Stimulated activated CD8-positive, alpha-beta memory T cell treated with anti-CD3 and anti-CD28 coated beads, Interleukin-2, amount 100 ng/mL, for 1 hour (primary cell): ENCODE results near the gene PTPRH.
"Not testable (repeated sequence)": the region's sequence is repeated elsewhere in the genome, so short reads cannot be mapped to it uniquely, and the experiment has no call there.

ENCODE experiments used
- DNase-seq, 2 donors: peaks; one replicate each; pipeline ENCODE4 v3.0.0-alpha.2; 2020; ENCODE audit warnings: low read depth in 2 of 2

PTPRH gene

DNA sequence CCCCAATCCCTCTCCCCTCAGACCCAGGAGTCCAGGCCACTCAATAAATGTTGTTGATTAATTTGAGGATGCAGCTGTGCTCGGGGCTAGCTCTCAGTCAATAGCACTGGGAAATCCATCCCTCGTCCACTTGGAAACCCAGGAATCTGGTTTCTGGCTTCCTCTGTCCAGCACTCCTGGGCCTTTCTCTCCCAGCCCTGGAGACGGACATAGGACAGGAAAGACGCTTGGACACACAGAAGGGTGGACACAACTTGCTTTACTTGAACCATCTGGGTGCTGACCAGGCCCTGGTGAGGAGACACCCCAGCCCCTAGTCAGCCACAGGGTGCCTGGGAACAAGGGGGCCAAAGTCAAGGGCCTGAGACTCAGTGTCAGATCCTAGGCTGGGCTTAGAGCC lies 50.9 kb downstream of the PTPRH start:
- DNase-seq = no peak

DNA sequence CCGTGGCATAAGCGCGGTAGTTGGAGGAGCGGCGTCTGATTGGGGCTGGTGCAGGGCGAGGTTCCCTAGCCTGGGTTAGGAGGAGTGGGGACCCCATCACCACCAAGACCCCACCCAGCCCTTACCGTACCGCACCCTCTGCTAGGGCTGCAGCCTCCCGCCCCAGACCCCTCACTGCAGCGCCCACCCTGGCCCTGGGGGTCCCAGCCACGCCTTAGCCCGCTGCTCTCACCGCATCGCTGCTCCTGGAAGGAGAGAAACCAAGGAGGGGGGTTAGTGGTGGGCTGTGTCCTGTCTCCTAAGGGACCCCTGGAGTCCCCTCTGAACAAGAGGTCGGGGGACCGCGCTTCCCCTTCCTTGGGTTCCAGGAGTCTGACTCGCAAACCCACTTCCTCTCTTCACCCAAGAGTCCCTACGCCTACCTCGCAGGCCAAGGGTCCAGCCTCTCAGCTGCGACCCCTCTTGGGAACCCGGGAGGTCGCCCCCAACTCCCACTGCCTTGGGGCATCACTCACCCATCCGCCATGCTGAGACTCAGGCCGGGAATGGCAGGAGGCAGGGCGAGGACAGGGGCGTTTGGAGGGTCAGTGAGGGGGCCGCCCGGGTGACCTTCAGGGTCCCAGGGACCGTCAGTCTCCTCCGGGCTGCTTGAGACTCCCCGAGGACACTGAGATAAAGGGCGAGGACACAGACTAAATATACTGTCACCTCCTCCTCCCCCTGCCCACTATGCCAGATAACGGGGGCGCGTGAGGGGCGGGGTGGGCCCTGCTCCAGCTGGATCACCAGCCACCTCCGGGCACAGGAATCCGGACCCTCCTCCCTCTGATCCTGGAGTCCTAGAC lies 52.0 kb downstream of the PTPRH start, which contains the start of gene TNNI3:
TNNI3 (minus strand) TSS at position 669 of the 845 bp plus-strand sequence; CDS start at position 526, 143 bp downstream.
- DNase-seq = no peak

DNA sequence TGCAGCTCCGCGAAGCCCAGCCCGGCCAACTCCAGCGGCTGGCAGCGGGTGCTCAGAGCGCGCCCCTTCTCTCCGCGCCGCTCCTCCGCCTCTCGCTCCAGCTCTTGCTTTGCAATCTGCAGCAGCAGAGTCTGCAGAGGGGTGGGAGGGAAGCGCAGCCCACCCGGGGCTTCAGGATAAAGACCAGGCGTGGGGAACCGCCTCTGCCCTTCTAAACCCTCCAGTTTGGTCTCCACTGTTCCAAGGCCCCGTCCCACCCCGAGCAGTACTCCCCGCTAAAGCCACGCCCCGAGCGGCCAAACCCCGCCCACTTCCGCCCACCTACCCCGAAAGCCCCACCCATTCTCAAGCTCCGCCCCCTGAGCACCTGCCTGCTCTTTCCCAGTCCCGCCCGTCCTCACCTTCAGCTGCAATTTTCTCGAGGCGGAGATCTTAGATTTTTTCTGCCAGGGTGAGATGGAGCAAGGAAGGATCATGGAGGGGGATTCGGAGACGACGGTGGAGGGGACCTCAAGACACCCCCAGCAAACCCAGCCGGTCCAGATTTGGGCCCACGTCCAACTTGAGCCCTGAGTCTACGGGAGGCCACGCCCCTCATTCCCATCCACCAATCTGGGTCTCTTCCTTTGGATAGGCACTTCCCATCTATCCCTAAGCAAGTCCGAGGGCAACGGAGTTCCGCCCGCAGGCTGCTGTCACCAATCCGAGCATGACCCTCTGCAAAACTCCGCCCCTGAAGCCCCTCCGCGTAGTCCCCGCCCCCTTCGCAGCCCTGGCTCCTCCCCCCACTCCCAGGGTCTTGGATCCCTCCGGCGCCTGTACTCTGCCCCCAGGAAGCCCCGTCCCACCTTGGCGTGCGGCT lies 52.9 kb downstream of the PTPRH start:
- peak in 1 of 2 donors; percentile 16 for DNase-seq

DNA sequence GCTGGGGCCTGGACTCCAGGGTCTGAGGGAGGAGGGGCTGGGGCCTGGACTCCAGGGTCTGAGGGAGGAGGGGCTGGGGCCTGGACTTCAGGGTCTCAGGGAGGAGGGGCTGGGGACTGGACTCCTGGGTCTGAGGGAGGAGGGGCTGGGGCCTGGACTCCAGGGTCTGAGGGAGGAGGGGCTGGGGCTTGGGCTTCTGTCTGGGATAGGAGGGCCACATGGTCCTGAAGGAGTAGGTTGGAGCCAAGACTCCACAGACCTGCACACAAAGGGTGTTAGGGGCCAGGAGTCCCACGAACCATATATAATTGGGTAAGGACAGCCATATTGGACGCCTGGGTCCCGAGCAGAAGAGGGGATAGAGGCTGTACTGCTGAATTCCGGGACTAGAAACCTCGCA lies 53.5 kb downstream of the PTPRH start:
- not testable (repeated sequence) for DNase-seq

DNA sequence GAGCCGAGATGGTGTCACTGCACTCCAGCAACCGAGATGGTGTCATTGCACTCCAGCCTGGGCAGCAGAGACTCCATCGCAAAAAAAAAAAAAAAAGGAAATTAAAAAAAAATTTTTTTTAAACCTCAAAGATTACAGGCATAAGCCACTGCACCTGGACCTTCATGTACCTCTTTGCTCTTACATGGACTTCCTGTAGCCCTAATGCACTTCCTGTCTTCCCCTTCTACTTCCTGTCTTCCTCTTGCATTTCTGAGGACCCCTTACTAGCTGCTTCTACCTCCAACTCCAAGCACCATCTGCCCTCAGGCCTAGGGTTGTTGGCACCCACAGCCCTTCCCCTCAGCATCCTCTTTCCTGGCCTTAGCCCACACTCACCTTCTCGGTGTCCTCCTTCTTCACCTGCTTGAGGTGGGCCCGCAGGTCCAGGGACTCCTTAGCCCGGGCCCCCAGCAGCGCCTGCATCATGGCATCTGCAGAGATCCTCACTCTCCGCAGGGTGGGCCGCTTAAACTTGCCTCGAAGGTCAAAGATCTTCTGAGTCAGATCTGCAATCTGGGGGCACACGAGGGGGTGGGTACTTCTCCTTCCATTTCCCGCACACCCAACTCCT lies 55.5 kb downstream of the PTPRH start:
- DNase-seq = no peak

DNA sequence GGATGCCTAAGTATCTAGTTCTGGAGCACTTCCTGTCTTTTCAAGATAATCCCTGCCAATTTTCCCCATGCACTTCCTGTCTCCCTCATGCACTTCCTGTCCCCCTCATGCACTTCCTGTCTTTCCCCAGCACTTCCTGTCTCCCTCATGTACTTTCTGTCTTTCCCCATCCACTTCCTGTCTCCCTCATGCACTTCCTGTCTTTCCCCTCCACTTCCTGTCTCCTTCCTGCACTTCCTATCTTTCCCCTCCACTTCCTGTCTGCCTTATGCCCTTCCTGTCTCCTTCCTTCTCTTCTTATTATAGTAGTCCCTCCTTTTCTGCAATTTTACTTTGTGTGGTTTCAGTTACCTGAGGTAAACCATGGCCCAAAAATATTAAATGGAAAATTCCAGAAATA lies 57.3 kb downstream of the PTPRH start:
- DNase-seq = no peak

DNA sequence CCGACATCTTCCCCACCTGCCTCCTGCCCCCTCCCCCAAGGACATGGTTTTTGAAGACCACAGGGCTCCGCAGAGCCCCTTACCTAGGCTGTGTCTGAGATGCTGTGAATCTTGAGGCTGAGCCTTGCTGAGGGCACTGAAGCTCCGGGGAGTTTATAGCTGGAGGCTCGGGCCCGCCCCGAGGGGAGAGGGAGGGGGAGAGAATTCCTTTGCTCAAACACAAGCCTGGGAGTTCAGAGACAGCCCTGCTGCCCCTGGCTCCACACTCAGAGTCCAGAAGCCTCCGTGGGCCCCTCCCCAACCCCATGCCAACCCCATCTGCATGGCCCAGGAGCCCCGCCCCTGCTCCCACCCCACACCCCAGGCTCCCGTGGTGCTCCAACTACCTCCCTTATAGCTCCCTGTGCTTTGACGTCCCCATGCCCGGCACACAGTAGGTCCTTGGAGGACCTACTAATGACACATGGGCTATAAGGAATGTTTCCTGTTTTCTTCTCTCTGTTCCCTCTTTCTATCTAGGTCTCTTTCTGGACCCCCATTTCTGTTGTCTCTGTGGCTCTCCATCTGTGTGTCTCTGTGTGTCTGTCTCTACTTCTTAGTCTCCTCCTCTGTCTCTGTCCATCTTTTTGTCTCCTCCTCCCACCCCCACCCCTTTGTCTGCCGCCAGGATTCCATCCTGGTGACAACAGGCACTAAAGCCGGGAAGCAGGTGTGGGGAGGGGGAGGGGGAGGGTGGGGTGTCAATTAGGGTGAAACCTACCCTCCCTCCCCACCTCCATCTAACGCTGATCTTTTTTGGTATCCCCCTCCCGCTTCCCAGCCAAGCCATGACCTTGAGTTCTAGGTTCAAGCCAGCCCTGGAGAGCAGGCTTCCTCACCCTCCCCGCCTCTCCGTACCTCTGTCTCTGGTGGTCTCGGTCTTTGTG lies 60.0 kb downstream of the PTPRH start, which contains the start of gene TNNT1:
TNNT1 (minus strand) TSS at position 129 of the 926 bp plus-strand sequence. CDS start 2,049 bp downstream, outside the sequence.
- DNase-seq = no peak

DNA sequence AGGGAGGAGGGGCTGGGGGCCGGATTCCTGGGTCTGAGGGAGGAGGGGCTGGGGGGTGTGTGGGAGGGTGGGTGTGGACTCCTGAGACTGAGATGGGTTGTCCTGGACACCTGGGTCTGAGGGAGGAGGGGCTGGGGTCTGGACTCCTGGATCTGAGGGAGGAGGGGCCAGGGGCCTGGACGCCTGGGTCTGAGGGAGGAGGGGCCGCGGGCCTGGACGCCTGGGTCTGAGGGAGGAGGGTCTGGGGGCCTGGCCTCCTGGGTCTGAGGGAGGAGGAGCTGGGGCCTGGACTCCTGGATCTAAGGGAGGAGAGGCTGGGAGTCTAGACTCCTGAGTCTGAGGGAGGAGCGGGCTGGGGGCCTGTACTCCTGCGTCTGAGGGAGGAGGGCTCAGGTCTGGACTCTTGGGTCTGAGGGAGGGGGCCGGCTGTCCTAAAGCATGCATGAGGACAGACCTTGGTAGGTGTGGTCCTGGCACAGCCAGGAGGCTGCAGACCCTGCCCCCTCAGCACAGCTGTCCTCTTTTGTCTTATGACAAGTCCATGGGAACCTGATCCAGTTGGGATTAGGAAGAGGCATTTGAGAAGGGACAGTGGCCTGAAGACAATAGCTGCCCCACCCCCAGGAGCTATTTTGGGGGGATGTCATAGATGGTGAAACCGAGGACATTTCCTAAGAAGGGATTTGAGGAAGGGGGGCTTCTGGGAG lies 61.6 kb downstream of the PTPRH start:
- DNase-seq = no peak

DNA sequence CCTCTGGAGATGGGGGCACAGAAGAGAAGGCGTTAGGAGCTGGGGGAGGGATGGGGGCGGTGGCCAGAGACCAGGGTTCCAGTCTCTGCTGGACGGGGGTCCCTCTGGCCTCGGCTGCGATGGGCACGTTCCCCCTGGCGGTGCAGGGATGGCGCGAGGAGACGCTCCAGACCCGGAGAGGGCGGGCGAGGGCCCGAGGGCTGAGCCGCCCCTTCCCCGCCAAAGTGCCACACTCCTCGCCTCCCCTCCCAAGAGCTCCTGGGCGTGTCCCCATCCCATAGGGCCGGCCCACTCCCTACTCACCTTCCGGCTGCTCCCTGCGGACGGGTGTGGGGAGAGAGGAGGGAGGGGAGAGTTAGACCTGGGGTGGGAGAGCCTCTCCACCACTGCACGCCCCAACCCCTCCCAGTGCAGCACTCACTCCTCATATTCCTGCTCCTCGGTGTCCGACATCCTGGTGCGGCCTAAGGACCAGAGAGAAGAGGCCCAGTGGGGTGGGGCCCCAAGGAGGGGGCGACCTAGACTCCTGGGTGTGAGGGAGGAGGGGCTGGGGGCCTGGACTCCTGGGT lies 62.5 kb downstream of the PTPRH start:
- no peak for DNase-seq

DNA sequence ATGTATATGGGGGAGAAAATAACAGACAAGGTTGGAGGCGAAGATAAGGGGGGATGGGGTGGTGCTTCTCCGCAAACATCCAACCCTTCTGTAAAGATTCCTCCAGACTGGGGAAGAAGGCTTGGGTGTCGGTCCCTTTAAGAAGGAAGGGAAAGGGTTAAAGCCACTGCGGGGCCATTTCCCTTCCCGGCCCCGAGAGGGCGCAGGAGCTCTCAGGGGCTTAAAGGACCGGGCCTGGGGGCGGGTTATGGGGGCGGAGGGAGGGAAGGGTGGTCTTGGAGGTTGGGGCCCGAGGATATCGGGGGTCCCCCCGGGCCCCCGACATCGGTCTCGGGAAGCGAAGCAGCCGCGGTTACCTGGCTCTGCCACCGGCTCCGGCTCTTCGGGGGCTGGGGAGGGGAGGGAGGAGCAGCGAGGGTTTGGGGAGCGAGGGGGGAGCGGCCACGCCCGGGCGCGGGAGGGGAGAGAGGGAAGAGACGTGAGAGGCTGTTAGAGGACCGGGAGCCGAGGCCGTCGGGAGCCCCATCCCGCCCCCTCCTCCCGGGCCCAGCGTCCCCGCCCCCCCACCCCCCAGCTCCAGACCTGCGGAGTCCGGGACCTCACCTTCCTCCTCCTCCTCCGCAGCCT lies 63.1 kb downstream of the PTPRH start:
- no peak for DNase-seq

DNA sequence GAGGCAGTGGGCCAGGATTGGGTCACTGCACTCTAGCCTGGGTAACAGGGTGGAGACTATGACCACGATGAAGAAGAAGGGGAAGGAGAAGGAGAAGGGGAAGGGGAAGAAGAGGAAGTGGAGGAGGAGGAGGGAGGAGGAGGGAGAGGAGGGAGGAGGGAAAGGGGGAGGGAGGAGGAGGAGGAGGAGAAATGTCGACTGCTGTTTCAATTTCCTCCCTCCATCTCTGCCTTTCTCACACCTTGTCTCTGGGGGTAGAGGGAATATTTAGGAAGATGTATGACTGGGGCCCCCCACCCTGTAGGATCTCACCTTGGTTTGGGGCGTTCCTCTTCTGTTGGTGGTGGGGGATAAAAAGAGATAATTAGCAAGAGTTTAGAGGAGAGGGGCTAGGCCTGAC lies 64.1 kb downstream of the PTPRH start:
- DNase-seq = no peak

DNA sequence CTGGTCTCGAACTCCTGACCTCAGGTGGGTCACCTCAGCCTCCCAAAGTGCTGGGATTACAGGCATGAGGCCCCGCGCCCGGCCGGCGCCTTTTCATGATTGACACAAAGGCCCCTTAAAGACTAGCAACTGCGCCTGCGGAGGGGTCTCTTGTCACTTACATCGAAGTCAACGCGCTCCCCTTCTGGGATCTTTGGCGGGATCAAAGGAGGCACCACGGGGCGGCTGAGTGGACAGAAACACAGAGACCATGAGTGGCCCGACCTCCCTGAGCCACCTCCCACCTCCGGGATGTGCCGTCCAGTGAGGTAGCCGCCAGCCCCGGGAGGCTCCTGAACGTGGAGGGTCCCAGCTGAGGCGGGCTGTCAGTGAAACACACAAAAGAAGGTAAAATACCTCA lies 67.6 kb downstream of the PTPRH start:
- no peak for DNase-seq

DNA sequence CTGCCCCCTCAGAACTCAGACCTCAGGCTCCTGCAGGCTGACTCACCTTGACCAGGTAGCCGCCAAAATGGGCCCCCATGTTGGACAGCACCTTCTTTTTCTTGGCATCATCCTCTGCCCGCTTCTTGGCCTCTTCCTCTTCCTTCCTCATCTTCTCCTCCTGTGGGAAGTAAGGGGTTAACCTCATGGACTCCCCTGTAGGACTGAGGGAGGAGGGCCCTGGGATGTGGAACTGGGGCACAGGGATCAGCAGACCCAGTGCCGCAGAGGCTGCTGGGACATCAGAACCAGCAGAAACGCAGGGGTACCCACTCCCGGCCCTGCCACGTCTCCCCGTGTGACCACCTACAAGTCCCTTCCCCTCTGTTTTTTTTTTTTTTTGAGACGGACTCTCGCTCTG lies 71.4 kb downstream of the PTPRH start:
- no peak for DNase-seq

DNA sequence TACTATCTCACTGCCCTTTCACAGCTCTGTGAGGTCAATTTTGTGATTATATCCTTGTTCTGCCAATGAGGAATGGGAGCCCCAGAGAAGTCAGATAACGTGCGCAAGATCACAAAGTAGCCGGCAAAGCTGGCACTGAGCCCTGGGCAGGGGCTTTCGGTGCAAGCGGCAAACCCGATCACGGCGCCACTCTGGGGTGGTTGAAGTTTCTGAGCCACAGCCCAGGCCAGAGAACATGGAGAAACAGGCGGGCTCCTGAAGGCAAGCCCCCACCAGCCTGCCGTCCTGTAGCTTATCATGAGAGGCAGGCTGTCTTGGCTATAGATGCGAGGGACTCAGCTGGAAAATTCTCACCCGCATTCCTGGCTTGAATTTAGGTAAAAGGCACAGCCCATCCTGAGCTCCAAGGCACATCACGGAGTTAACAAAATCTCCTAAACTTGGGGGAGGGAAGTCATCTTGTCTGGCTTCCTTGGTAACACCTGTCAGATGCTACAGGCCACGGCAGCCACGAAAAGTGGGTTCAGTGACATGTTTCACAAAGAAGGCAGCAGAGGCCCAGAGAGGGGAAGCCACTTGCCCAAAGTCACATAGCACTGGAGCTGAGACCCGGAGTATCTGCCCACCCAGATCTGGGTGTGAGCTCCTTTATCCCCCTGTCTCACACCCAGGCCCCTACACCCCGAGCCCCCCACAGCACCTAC lies 72.8 kb downstream of the PTPRH start:
- no peak for DNase-seq

DNA sequence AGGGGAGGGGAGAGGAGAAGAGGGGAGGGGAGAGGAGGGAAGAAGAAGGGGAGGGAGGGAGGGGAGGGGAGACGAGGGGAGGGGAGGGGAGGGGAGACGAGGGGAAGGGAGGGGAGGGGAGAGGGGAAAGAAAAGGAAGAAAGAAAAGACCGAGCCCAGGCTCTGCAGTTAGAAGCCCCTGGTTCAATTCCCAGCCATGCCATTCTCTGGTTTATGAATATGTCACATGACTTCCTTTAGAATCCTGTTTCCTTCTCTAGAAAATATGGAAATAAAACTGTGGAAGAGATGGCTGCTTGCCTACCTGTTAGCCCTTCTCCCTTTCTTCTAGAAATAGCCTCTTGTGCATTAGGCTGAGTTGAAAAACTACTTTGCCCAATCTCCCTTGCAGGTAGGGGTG lies 74.6 kb downstream of the PTPRH start:
- DNase-seq = no peak

DNA sequence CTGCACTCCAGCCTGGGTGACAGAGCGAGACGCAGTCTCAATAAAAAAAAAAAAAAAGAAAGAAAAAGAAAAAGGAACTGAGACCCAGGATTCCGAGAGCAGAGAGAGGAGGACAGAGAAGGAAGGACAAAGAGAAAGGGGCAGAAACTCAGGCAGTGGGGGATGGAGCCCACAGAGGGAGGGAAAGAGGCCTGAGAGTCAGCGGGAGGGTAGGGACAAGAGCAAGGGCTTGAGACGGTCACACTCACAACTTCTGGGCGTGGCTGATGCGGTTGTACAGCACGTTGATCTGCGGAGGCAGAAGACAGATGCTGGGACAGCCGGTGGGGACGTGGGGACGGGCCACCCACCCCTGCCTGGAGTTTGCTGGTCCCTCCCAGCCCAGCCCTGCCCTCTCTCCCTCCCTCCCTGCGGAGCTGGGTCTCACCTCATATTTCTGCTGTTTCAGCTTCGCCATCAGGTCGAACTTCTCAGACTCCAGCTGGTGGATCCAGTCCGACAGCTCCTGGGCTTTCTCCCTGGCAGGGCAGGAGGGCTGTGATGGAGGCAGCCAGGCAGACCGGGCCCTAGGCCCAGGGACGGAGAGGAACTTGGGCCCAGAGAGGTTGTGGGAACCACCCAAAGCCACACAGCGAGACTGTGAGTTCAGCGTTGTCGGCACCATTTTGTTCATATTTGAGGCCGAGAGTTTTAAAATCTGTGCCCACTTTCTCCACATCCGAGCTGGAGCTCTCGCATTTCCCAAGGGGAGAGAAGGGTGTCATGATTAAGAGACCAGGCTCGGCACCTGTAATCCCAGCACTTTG lies 75.5 kb downstream of the PTPRH start:
- no peak for DNase-seq

DNA sequence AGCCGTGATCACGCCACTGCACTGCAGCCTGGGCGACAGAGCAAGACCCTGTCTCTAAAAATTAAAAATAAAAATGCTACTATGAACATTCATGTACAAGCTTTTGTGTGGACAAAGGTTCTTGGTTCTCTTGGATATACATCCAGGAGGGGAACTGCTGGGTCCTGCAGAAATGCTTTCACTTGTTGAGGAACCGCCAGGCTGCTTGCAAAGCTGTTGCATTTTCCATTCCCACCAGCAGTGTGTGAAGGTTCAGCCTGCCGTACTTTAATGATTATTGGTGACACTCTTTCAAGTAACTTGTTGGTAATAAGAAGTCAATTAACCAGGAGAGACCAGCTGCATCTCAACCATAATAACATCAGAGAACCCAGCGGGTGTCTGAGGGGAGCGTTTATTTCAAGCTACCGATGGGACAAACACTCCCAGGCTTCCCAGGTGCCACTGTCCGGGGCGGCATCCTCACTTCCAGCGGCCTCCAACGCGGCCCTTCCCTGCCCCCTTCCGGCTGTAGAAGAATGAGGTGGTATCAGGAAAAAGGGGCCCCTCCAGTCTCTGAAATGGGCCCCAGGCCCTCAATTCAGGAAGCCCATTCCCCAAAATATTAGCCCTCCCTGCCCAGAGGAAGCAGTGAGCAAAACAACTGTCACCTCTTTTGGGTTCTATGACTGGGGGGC lies 76.7 kb downstream of the PTPRH start:
- DNase-seq = no peak

DNA sequence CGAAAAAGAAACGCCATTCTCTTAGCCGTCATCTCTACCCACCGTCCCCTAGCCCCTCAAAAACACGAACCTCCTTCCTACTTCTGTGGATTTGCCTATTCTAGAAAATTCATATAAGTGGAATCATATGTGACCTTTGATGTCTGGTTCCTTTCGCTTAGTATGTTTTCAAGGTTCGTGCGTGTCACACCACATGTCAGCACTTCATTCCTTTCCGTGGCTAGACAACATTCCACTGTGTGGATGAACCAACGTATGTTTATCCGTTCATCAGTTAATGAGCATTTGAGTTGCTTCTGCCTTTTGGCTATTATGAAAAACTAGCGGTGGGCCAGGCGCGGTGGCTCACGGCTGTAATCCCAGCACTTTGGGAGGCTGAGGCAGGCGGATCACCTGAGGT lies 77.9 kb downstream of the PTPRH start:
- DNase-seq = no peak
